GM12878 (cell line): Measurements from ENCODE around the gene HNRNPAB. TPM values are rescaled to one million over a fixed set of nuclear protein-coding genes. Genes with fewer than 3 reads are reported as not detected.

Experiments
- ATAC-seq: fragments of 200-7000 bp; cut with Tn5 transposase; 3 replicates; pipeline ENCODE4 v1.9.1; 2020; ENCODE audit warnings: mild to moderate bottlenecking, moderate library complexity
- BruUV-seq: library from RNA; stranded (reverse); fragments of 400-500 nt; replicated peaks from 2 replicates; lab custom pipeline; 2021; lab: Mats Ljungman, UMichigan
- CTCF ChIA-PET: fragments of 300-600 bp; sonication (Branson Sonifier 250); formaldehyde crosslinking; extraction: SDS; loops from one replicate; lab custom pipeline; 2021; ENCODE audit warnings: inconsistent platforms; lab: Yijun Ruan, JAX
- POLR2A ChIA-PET: fragments of 350-600 bp; formaldehyde crosslinking; extraction: SDS; loops from one replicate; lab custom pipeline; 2021; ENCODE audit warnings: inconsistent platforms; lab: Charles Lee
- RAD21 ChIA-PET: fragments of 300-600 bp; sonication (Branson Sonifier 250); formaldehyde crosslinking; loops from one replicate; lab custom pipeline; 2023; ENCODE audit warnings: antibody characterized with exemption; ENCODE audit not compliant: unreplicated experiment; lab: Charles Lee
- SMC1A ChIA-PET: fragments of 300-600 bp; sonication (Branson Sonifier 250); formaldehyde crosslinking; loops from one replicate; lab custom pipeline; 2023; ENCODE audit not compliant: unreplicated experiment, uncharacterized antibody; lab: Charles Lee
- DNase-seq: peaks from one replicate; pipeline ENCODE4 v3.0.0-alpha.2; 2011; ENCODE audit warnings: low read depth, low spot score
- FAIRE-seq: peaks from 3 replicates; lab custom pipeline; 2011; peaks lifted over from hg19 to GRCh38; lab: Jason Lieb, UNC
- H2AFZ ChIP-seq: 2 replicates; pipeline ENCODE4 v1.6.0; 2011; ENCODE audit warnings: low read depth, low read length, control low read depth; ENCODE audit not compliant: control insufficient read depth
- H3K27ac ChIP-seq: 2 replicates; pipeline ENCODE4 v1.5.1; 2011; ENCODE audit warnings: control low read depth; ENCODE audit not compliant: control insufficient read depth, insufficient read depth
- H3K27me3 ChIP-seq, 2 experiments: replicated peaks in 1 of 2; 2 replicates each; pipeline versions ENCODE4 v1.6.0 to v1.6.1; 2011; ENCODE audit warnings: low read length in 1 of 2; ENCODE audit not compliant: control insufficient read depth in 2 of 2, insufficient read depth in 2 of 2
- H3K36me3 ChIP-seq, 2 experiments: 2 replicates each; pipeline ENCODE4 v1.5.1; 2011; ENCODE audit warnings: low read length in 1 of 2; ENCODE audit not compliant: control insufficient read depth in 2 of 2, insufficient read depth in 2 of 2
- H3K4me1 ChIP-seq: 2 replicates; pipeline ENCODE4 v1.6.1; 2011; ENCODE audit warnings: mild to moderate bottlenecking, low read length, moderate library complexity, mixed read lengths; ENCODE audit not compliant: control insufficient read depth, insufficient read depth
- H3K4me2 ChIP-seq: 2 replicates; pipeline ENCODE4 v1.6.0; 2011; ENCODE audit warnings: control low read depth; ENCODE audit not compliant: control insufficient read depth, insufficient read depth
- H3K4me3 ChIP-seq: fragments of 200-600 bp; sonication (generic); 2 replicates; pipeline ENCODE4 v1.5.1; 2016
- H3K79me2 ChIP-seq: 2 replicates; pipeline ENCODE4 v1.6.0; 2011; ENCODE audit warnings: low read length; ENCODE audit not compliant: control insufficient read depth, insufficient read depth
- H3K9ac ChIP-seq: 2 replicates; pipeline ENCODE4 v1.8.0; 2011; ENCODE audit warnings: low read length, control low read depth, mixed read lengths; ENCODE audit not compliant: control insufficient read depth, insufficient read depth
- H3K9me3 ChIP-seq: replicated peaks from 3 replicates; pipeline ENCODE4 v1.5.1; 2011; ENCODE audit warnings: mild to moderate bottlenecking, low read length; ENCODE audit not compliant: control insufficient read depth, insufficient read depth
- H4K20me1 ChIP-seq: 2 replicates; pipeline ENCODE4 v1.6.0; 2011; ENCODE audit not compliant: control insufficient read depth, insufficient read depth
- ATF2 ChIP-seq: IDR thresholded peaks from 2 replicates; pipeline ENCODE4 v1.6.1; 2012; ENCODE audit warnings: low read length, inconsistent platforms
- BCL3 ChIP-seq: IDR thresholded peaks from 2 replicates; pipeline ENCODE4 v1.6.1; 2011; ENCODE audit warnings: borderline replicate concordance, low read depth, mild to moderate bottlenecking, moderate library complexity, low read length; ENCODE audit not compliant: insufficient read depth, poor library complexity, severe bottlenecking
- ETV6 ChIP-seq, 2 experiments: fragments of 450-650 bp in 1 of 2; IDR thresholded peaks in 1 of 2; conservative IDR thresholded peaks in 1 of 2; 2 replicates each; pipeline ENCODE4 v1.6.1; 2014; ENCODE audit warnings: antibody characterized with exemption in 1 of 2, borderline replicate concordance in 1 of 2, low read depth in 1 of 2, mild to moderate bottlenecking in 1 of 2, moderate library complexity in 1 of 2
- NR2C1 ChIP-seq: fragments of 450-650 bp; IDR thresholded peaks from 2 replicates; pipeline ENCODE4 v1.6.1; 2017; ENCODE audit warnings: antibody characterized with exemption, mild to moderate bottlenecking, moderate library complexity
- POU2F2 ChIP-seq: IDR thresholded peaks from 3 replicates; pipeline ENCODE4 v1.6.1; 2011; ENCODE audit warnings: low read depth, mild to moderate bottlenecking, low read length, borderline replicate concordance
- SMARCA5 ChIP-seq: fragments of 450-650 bp; IDR thresholded peaks from 2 replicates; pipeline ENCODE4 v1.6.1; 2017; ENCODE audit warnings: mild to moderate bottlenecking
- SMC3 ChIP-seq: IDR thresholded peaks from 2 replicates; pipeline ENCODE4 v1.6.1; 2011; ENCODE audit warnings: low read length, improper control_type of control experiment, borderline replicate concordance
- SP1 ChIP-seq: IDR thresholded peaks from one replicate; pipeline ENCODE4 v1.6.1; 2011; ENCODE audit warnings: low read depth, low read length
- SREBF2 ChIP-seq: IDR thresholded peaks from 2 replicates; pipeline ENCODE4 v1.6.1; 2012; ENCODE audit warnings: mild to moderate bottlenecking, low read length
- ZBED1 ChIP-seq: IDR thresholded peaks from 2 replicates; pipeline ENCODE4 v1.6.1; 2016; ENCODE audit warnings: borderline replicate concordance
- WGBS: methylation state at CpG from one replicate; pipeline ENCODE4 v1.1.6; 2016; ENCODE audit warnings: low lambda C conversion rate; ENCODE audit not compliant: insufficient replicate concordance, insufficient coverage; ENCODE audit errors: missing lambda C conversion rate; 5-methylcytosine and 5-hydroxymethylcytosine counted together
- in situ Hi-C: fragments of 300-500 bp; cut with MboI; formaldehyde crosslinking; loops from 9 replicates; pipeline ENCODE4 v1.14.3; 2018; ENCODE audit warnings: mixed read lengths
- intact Hi-C: fragments of 100-400 bp; cut with micrococcal nuclease; formaldehyde crosslinking; loops from one replicate; pipeline ENCODE4 v1.14.2; 2022; ENCODE audit not compliant: unreplicated experiment
- polyA plus RNA-seq, 11 experiments: library from polyadenylated mRNA; depleted of rRNA in 4 of 11; unstranded in 6 of 11; stranded (reverse) in 5 of 11; fragments of >200 nt; fragmentation: Nextera tagmentation in 4 of 11; fragmentation: Illumina TruSeq in 1 of 11; extraction: Ambion mirVana in 4 of 11; extraction: Trizol in 1 of 11; gene quantifications; 1 replicate in 1 of 11; 2 replicates in 10 of 11; pipeline versions ENCODE4 v1.2.1 to v1.2.3, GENCODE V29; 2011 to 2016; ENCODE audit warnings: inconsistent platforms in 2 of 11, missing spikeins in 2 of 11, low read depth in 1 of 11
- total RNA-seq, 4 experiments: library from RNA; depleted of rRNA in 3 of 4; stranded (reverse); fragments of >200 nt in 3 of 4; fragmentation: Illumina TruSeq in 1 of 4; extraction: Trizol in 1 of 4; gene quantifications; 2 replicates each; pipeline versions ENCODE4 v1.2.1 to v1.2.3, GENCODE V29; 2013 to 2021

The HNRNPAB gene
- total and polyA plus RNA-seq, 10 of the 15 experiments (the other 5 are each of a cell fraction or from before 2014, with no cell fraction given): 42.3 to 330 (median 230) TPM

- 19% methylated on average over 4 of the region's 4 CpGs for WGBS
- no TSS peak for BruUV-seq
- H3K9ac ChIP-seq: no peak overlapping the region
- ChIA-PET CTCF (interaction anchor here (1.1 kb wide), 1 partner anchor 23 kb away, joined by 4 read pairs; no protein-coding TSS in a partner anchor), POLR2A (no interaction called here), SMC1A (interaction anchor here (1.2 kb wide), 1 partner anchor 23 kb away, joined by 3 read pairs; no protein-coding TSS in a partner anchor), RAD21 (no interaction called here)
- intact Hi-C loops (no loop called here), in situ Hi-C loops (no loop called here)
- DNase-seq: no peak
- TF ChIP-seq SREBF2: no peak
- TF ChIP-seq NR2C1: no peak
- TF ChIP-seq ETV6 (conservative IDR thresholded peaks at IDR 0.05 in 1 of 2, IDR thresholded peaks at IDR 0.05 in 1 of 2; ENCODE audit: borderline replicate concordance in 1 of 2, low read depth in 1 of 2): no peak
- TF ChIP-seq ZBED1: no peak
- TF ChIP-seq ATF2: no peak
- no peak for TF ChIP-seq SP1
- no peak for TF ChIP-seq SMC3
- TF ChIP-seq SMARCA5: no peak
- TF ChIP-seq BCL3: no peak
- TF ChIP-seq POU2F2: no peak
- H2AFZ ChIP-seq: no peak overlapping the region
- no peaks in the 10 kb centered on the region; a peak in 1 of 4 replicates for H3K27me3 ChIP-seq
- H3K4me2 ChIP-seq: no peak overlapping the region
- H3K4me1 ChIP-seq: no peaks in the 10 kb centered on the region
- no peak for ATAC-seq
- H4K20me1 ChIP-seq: no peaks in the 10 kb centered on the region
- no peak overlapping the region for H3K27ac ChIP-seq
- H3K4me3 ChIP-seq: no peak overlapping the region
- no peak for FAIRE-seq
- no peaks in the 10 kb centered on the region for H3K79me2 ChIP-seq
- H3K36me3 ChIP-seq: no peaks in the 10 kb centered on the region
- no peaks in the 10 kb centered on the region for H3K9me3 ChIP-seq
These were observed 53.3 kb downstream of the HNRNPAB start for GRCh38 chr5:178257650-178258049.
